BJ (cell line): ENCODE results near the gene TMC6. TPM values are rescaled to one million over a fixed set of nuclear protein-coding genes. Genes with fewer than 3 reads are reported as not detected.
"Not testable (repeated sequence)": the region's sequence is repeated elsewhere in the genome, so short reads cannot be mapped to it uniquely, and the experiment has no call there.

Source experiments
- CTCF ChIA-PET: fragments of 350-600 bp; formaldehyde crosslinking; extraction: SDS; loops from one replicate; lab custom pipeline; 2021; ENCODE audit warnings: antibody characterized with exemption, inconsistent platforms; lab: Yijun Ruan, JAX
- POLR2A ChIA-PET: fragments of 300-600 bp; sonication (Branson Sonifier 250); formaldehyde crosslinking; extraction: SDS; loops from one replicate; lab custom pipeline; 2021; ENCODE audit warnings: antibody characterized with exemption; lab: Charles Lee
- DNase-seq: peaks from one replicate; pipeline ENCODE4 v3.0.0-alpha.2; 2011; ENCODE audit warnings: low read depth
- H3K27me3 ChIP-seq: 2 replicates; pipeline ENCODE4 v1.6.0; 2011; ENCODE audit warnings: low read length; ENCODE audit not compliant: control insufficient read depth, insufficient read depth
- H3K36me3 ChIP-seq: 2 replicates; pipeline ENCODE4 v1.5.1; 2011; ENCODE audit warnings: low read length; ENCODE audit not compliant: control insufficient read depth, insufficient read depth
- H3K4me3 ChIP-seq: 2 replicates; pipeline ENCODE4 v1.5.1; 2011; ENCODE audit warnings: low read depth, mild to moderate bottlenecking, control low read depth, low read length
- CTCF ChIP-seq: IDR thresholded peaks from 2 replicates; pipeline ENCODE4 v1.5.1; 2011; ENCODE audit warnings: low read depth, mild to moderate bottlenecking, control low read depth, inconsistent platforms, low read length, moderate library complexity; ENCODE audit not compliant: insufficient read depth
- polyA plus RNA-seq: library from polyadenylated mRNA; depleted of rRNA; stranded (reverse); fragments of >200 nt; gene quantifications from 2 replicates; pipeline ENCODE4 v1.2.3, GENCODE V29; 2011

The TMC6 gene
- polyA plus RNA-seq, 1 experiment: 0.26 TPM

- DNase-seq: no peak
- ChIA-PET CTCF (interaction anchor here (4.2 to 4.4 kb wide), 2 partner anchors 11 to 62 kb away, joined by 35 to 38 read pairs; partner anchors contain the start of gene TK1), POLR2A (no interaction called here)
- Histone ChIP-seq H3K27me3 (no peaks in the 10 kb centered on the region), H3K36me3 (peaks cover 5% of the 10 kb centered on the region; the same call in 1 of the 2 replicates), H3K4me3 (no peak overlapping the region)
- TF ChIP-seq CTCF: no peak
These were observed 45.9 kb upstream of the TMC6 start for GRCh38 chr17:78174346-78174869.

GRCh38 chr17:78173097-78173715 is 44.7 kb upstream of the TMC6 start:
- CTCF ChIA-PET: no interaction called here
- H3K36me3 ChIP-seq: peaks cover 5% of the 10 kb centered on the region; the same call in 1 of the 2 replicates
- DNase-seq: no peak

GRCh38 chr17:78172249-78173051 is 43.9 kb upstream of the TMC6 start:
- no peak for TF ChIP-seq CTCF
- CTCF ChIA-PET: interaction anchor here (0.9 kb wide), 2 partner anchors 14 to 42 kb away, joined by 3 read pairs; no protein-coding TSS in a partner anchor
- Histone ChIP-seq H3K4me3 (no peak overlapping the region), H3K27me3 (no peaks in the 10 kb centered on the region), H3K36me3 (peaks cover 5% of the 10 kb centered on the region; the same call in 1 of the 2 replicates)
- POLR2A ChIA-PET: no interaction called here
- DNase-seq: no peak

More at GRCh38 chr17:78173097-78173715, 44.7 kb upstream of the TMC6 start:
- no peaks in the 10 kb centered on the region for H3K27me3 ChIP-seq
- no peak for TF ChIP-seq CTCF
- no peak overlapping the region for H3K4me3 ChIP-seq
- POLR2A ChIA-PET: no interaction called here

- not testable (repeated sequence) for DNase-seq, H3K36me3 ChIP-seq, H3K4me3 ChIP-seq, H3K27me3 ChIP-seq
- ChIA-PET POLR2A (interaction anchor here (0.6 kb wide), 1 partner anchor 43 kb away, joined by 9 read pairs; the partner anchor contains the start of gene TMC6), CTCF (interaction anchor here (0.9 kb wide), 2 partner anchors 14 to 43 kb away, joined by 3 read pairs; no protein-coding TSS in a partner anchor)
These were observed 43.2 kb upstream of the TMC6 start for GRCh38 chr17:78171591-78172248.

- POLR2A ChIA-PET: interaction anchor here (0.6 kb wide), 1 partner anchor 43 kb away, joined by 9 read pairs; the partner anchor contains the start of gene TMC6
- CTCF ChIA-PET: no interaction called here
These were observed 42.4 kb upstream of the TMC6 start for GRCh38 chr17:78170692-78171590.

More at GRCh38 chr17:78170692-78171590, 42.4 kb upstream of the TMC6 start:
- Histone ChIP-seq H3K36me3 (peaks cover 5% of the 10 kb centered on the region; the same call in 1 of the 2 replicates), H3K4me3 (no peak overlapping the region), H3K27me3 (no peaks in the 10 kb centered on the region)
- no peak for TF ChIP-seq CTCF
- no peak for DNase-seq
